ENCODE results near the gene SKI.
"Not testable (repeated sequence)": the region's sequence is repeated elsewhere in the genome, so short reads cannot be mapped to it uniquely, and the experiment has no call there.

Gene SKI

GRCh38 chr1:2247045-2247394 lies 18.9 kb downstream of the SKI start:
- DNase-seq: not testable (repeated sequence)

- DNase-seq: no peak
These were observed 19.6 kb downstream of the SKI start for GRCh38 chr1:2247760-2248126.

GRCh38 chr1:2248127-2248826 lies 20.2 kb downstream of the SKI start:
- no peak for DNase-seq

- no peak for DNase-seq
These were observed 20.9 kb downstream of the SKI start for GRCh38 chr1:2248854-2249558.

GRCh38 chr1:2249559-2249906 lies 21.4 kb downstream of the SKI start:
- DNase-seq: no peak

GRCh38 chr1:2250721-2251281 lies 22.7 kb downstream of the SKI start:
- no peak for DNase-seq

- no peak for DNase-seq
These were observed 23.2 kb downstream of the SKI start for GRCh38 chr1:2251363-2251762.

GRCh38 chr1:2251786-2252185 lies 23.7 kb downstream of the SKI start:
- DNase-seq: no peak

- DNase-seq: no peak
These were observed 24.3 kb downstream of the SKI start for GRCh38 chr1:2252423-2252822.

- DNase-seq: no peak
These were observed 25.1 kb downstream of the SKI start for GRCh38 chr1:2253036-2253796.

- no peak for DNase-seq
These were observed 25.8 kb downstream of the SKI start for GRCh38 chr1:2253797-2254480.

- DNase-seq: no peak
These were observed 26.9 kb downstream of the SKI start for GRCh38 chr1:2255047-2255419.

- DNase-seq: peak; percentile 80
These were observed 27.6 kb downstream of the SKI start for GRCh38 chr1:2255420-2256369.

GRCh38 chr1:2256435-2257244 lies 28.5 kb downstream of the SKI start:
- no peak for DNase-seq

- no peak for DNase-seq
These were observed 29.1 kb downstream of the SKI start for GRCh38 chr1:2257245-2257627.

- DNase-seq: no peak
These were observed 30.1 kb downstream of the SKI start for GRCh38 chr1:2258122-2258681.

- no peak for DNase-seq
These were observed 30.9 kb downstream of the SKI start for GRCh38 chr1:2258996-2259395.

GRCh38 chr1:2259668-2260402 lies 31.7 kb downstream of the SKI start:
- no peak for DNase-seq

GRCh38 chr1:2260470-2260869 lies 32.4 kb downstream of the SKI start:
- DNase-seq: not testable (repeated sequence)

- DNase-seq: no peak
These were observed 32.8 kb downstream of the SKI start for GRCh38 chr1:2260917-2261316.

Data from fibroblast of skin of back (primary cell).